Sigmoid colon (tissue), 7 donors: ENCODE results near the gene ZFAND6. TPM values are rescaled to one million over a fixed set of nuclear protein-coding genes. Genes with fewer than 3 reads are reported as not detected.
"Not testable (repeated sequence)": the region's sequence is repeated elsewhere in the genome, so short reads cannot be mapped to it uniquely, and the experiment has no call there.

Experiments
- DNase-seq: peaks from one replicate; pipeline ENCODE4 v3.0.0-alpha.2; 2019
- H3K27ac ChIP-seq, 4 donors: fragments of 200-600 bp; sonication (generic); one replicate each; pipeline ENCODE4 v1.5.1; 2016 to 2019; ENCODE audit warnings: mild to moderate bottlenecking in 1 of 4
- H3K27me3 ChIP-seq, 3 donors: fragments of 200-600 bp; sonication (generic); one replicate each; pipeline ENCODE4 v1.5.1; 2019; ENCODE audit warnings: mild to moderate bottlenecking in 1 of 3
- H3K36me3 ChIP-seq, 4 donors: fragments of 200-600 bp; sonication (generic); one replicate each; pipeline ENCODE4 v1.5.1; 2016 to 2019
- H3K4me1 ChIP-seq, 4 donors: fragments of 200-600 bp; sonication (generic); one replicate each; pipeline ENCODE4 v1.5.1; 2017 to 2019
- H3K4me3 ChIP-seq, 4 donors: fragments of 200-600 bp; sonication (generic); one replicate each; pipeline ENCODE4 v1.5.1; 2017 to 2019; ENCODE audit warnings: mild to moderate bottlenecking in 2 of 4, moderate library complexity in 1 of 4
- H3K9me3 ChIP-seq, 4 donors: fragments of 200-600 bp in 3 of 4; sonication (generic) in 3 of 4; one replicate each; pipeline versions ENCODE4 v1.5.1 to v1.6.1; 2013 to 2019
- CTCF ChIP-seq, 4 experiments: fragments of 450-650 bp in 3 of 4; fragments of 200-600 bp in 1 of 4; IDR thresholded peaks; one replicate each; pipeline ENCODE4 v1.5.1; 2016 to 2019; ENCODE audit warnings: antibody characterized with exemption in 4 of 4, mild to moderate bottlenecking in 3 of 4, moderate library complexity in 2 of 4
- EP300 ChIP-seq, 4 donors: sonication (generic); formaldehyde crosslinking; IDR thresholded peaks; one replicate each; pipeline ENCODE4 v1.6.1; 2017; ENCODE audit warnings: antibody characterized with exemption in 4 of 4
- POLR2A ChIP-seq, 2 donors: fragments of 450-650 bp; IDR thresholded peaks; one replicate each; pipeline ENCODE4 v1.6.1; 2016; ENCODE audit warnings: antibody characterized with exemption in 2 of 2, mild to moderate bottlenecking in 2 of 2, moderate library complexity in 2 of 2
- POLR2AphosphoS5 ChIP-seq, 4 donors: sonication (generic); formaldehyde crosslinking; IDR thresholded peaks; one replicate each; pipeline ENCODE4 v1.6.1; 2017; ENCODE audit warnings: antibody characterized with exemption in 4 of 4
- WGBS, 2 donors: extraction: QIAGEN DNeasy Blood & Tissue Kit; methylation state at CpG; one replicate each; pipeline ENCODE4 v1.1.7; 2013; 5-methylcytosine and 5-hydroxymethylcytosine counted together
- intact Hi-C: fragments of 100-400 bp; cut with DNase I; formaldehyde crosslinking; loops from one replicate; pipeline ENCODE4 v1.15.1; 2023
- polyA plus RNA-seq, 3 donors: library from polyadenylated mRNA; stranded (reverse); fragments of 200-250 nt; gene quantifications; one replicate each; pipeline ENCODE4 v1.2.3, GENCODE V29; 2013
- total RNA-seq, 4 donors: library from RNA; depleted of rRNA; stranded (reverse); fragments of >200 nt; gene quantifications; one replicate each; pipeline ENCODE4 v1.1.0, GENCODE V29; 2016
- donor health status: healthy with polysubstance abuse.
- donor health status: Bipolar disorder and iron deficiency.
- donor health status: healthy.

Gene ZFAND6
- total and polyA plus RNA-seq, 7 donors = 65.8 to 188 (median 138) TPM

GRCh38 chr15:80152896-80153876 lies 93.7 kb downstream of the ZFAND6 start, which contains the start of gene FAH:
TSS of gene FAH (plus strand) at chr15:80152999. CDS start at chr15:80153055, 56 bp downstream.
- TF ChIP-seq POLR2AphosphoS5 (IDR thresholded peaks at IDR 0.05) = peak in 3 of 4 donors; percentile 23 to 72 (median 49)
- TF ChIP-seq CTCF (IDR thresholded peaks at IDR 0.05) = no peak
- TF ChIP-seq POLR2A (IDR thresholded peaks at IDR 0.05) = no peak
- DNase-seq = no peak
- H3K36me3 ChIP-seq = peaks cover 0 to 4% (median 0%) of the 10 kb centered on the region in 4 donors
- peaks cover 0 to 19% (median 13%) of the 10 kb centered on the region in 4 donors for H3K4me1 ChIP-seq
- 1 to 2% methylated on average over 45 of the region's 45 CpGs for WGBS, 2 donors
- peak within 1 kb of the TSS; percentile 81 to 90 (median 86) for H3K27ac ChIP-seq
- intact Hi-C loops = loop anchor here (1.0 to 10.0 kb wide), 3 partner anchors 94 to 258 kb away; partner anchors contain the start of genes MTHFS and ZFAND6
- no peaks in the 10 kb centered on the region for H3K9me3 ChIP-seq
- H3K4me3 ChIP-seq = peak within 1 kb of the TSS; percentile 58 to 80 (median 74)
- no peaks in the 10 kb centered on the region for H3K27me3 ChIP-seq

- no peaks in the 10 kb centered on the region for H3K27me3 ChIP-seq
- peaks cover 0 to 11% (median 0%) of the 10 kb centered on the region in 4 donors for H3K36me3 ChIP-seq
- WGBS, 2 donors = 65 to 72% methylated on average over 4 of the region's 4 CpGs
- intact Hi-C loops = loop anchor here (5.0 to 10.0 kb wide), 2 partner anchors 232 to 259 kb away; partner anchors contain the start of gene MTHFS
- peaks cover 0 to 19% (median 13%) of the 10 kb centered on the region in 4 donors for H3K4me1 ChIP-seq
- H3K4me3 ChIP-seq = peak overlapping the region in 1 of 4 donors; percentile 75
- no peak for TF ChIP-seq CTCF (IDR thresholded peaks at IDR 0.05)
- TF ChIP-seq POLR2A (IDR thresholded peaks at IDR 0.05) = no peak
- TF ChIP-seq EP300 (IDR thresholded peaks at IDR 0.05) = no peak
- peak overlapping the region in 2 of 4 donors; percentile 85 to 90 for H3K27ac ChIP-seq
- no peak for DNase-seq
- no peaks in the 10 kb centered on the region for H3K9me3 ChIP-seq
These were observed 94.4 kb downstream of the ZFAND6 start for GRCh38 chr15:80153900-80154299.

- TF ChIP-seq CTCF (IDR thresholded peaks at IDR 0.05) (no peak), POLR2A (IDR thresholded peaks at IDR 0.05) (no peak), EP300 (IDR thresholded peaks at IDR 0.05) (no peak), POLR2AphosphoS5 (IDR thresholded peaks at IDR 0.05) (no peak)
- H3K4me1 ChIP-seq = peaks cover 0 to 19% (median 13%) of the 10 kb centered on the region in 4 donors
- no peak for DNase-seq
- no peaks in the 10 kb centered on the region for H3K9me3 ChIP-seq
- no peaks in the 10 kb centered on the region for H3K27me3 ChIP-seq
- intact Hi-C loops = loop anchor here (5.0 to 10.0 kb wide), 2 partner anchors 232 to 260 kb away; partner anchors contain the start of gene MTHFS
- peaks cover 0 to 11% (median 0%) of the 10 kb centered on the region in 4 donors for H3K36me3 ChIP-seq
- no peak overlapping the region for H3K27ac ChIP-seq
- no peak overlapping the region for H3K4me3 ChIP-seq
- 93 to 95% methylated on average over 6 of the region's 6 CpGs for WGBS, 2 donors
These were observed 94.9 kb downstream of the ZFAND6 start for GRCh38 chr15:80154336-80154735.

- Histone ChIP-seq H3K9me3 (no peaks in the 10 kb centered on the region), H3K4me3 (no peak overlapping the region), H3K27ac (peak overlapping the region in 1 of 4 donors; percentile 41), H3K4me1 (peaks cover 0 to 19% (median 13%) of the 10 kb centered on the region in 4 donors), H3K27me3 (no peaks in the 10 kb centered on the region), H3K36me3 (peaks cover 0 to 11% (median 0%) of the 10 kb centered on the region in 4 donors)
- 87 to 91% methylated on average over 5 of the region's 5 CpGs for WGBS, 2 donors
- TF ChIP-seq CTCF (IDR thresholded peaks at IDR 0.05) = no peak
- no peak for TF ChIP-seq POLR2AphosphoS5 (IDR thresholded peaks at IDR 0.05)
- no peak for TF ChIP-seq EP300 (IDR thresholded peaks at IDR 0.05)
- TF ChIP-seq POLR2A (IDR thresholded peaks at IDR 0.05) = no peak
- intact Hi-C loops = loop anchor here (10.0 kb wide), 1 partner anchor 260 kb away; the partner anchor contains the start of gene MTHFS
- no peak for DNase-seq
These were observed 95.5 kb downstream of the ZFAND6 start for GRCh38 chr15:80155001-80155377.

- intact Hi-C loops = loop anchor here (10.0 kb wide), 1 partner anchor 261 kb away; the partner anchor contains the start of gene MTHFS
- peaks cover 0 to 11% (median 0%) of the 10 kb centered on the region in 4 donors for H3K36me3 ChIP-seq
- DNase-seq = peak; percentile 69
These were observed 96.1 kb downstream of the ZFAND6 start for GRCh38 chr15:80155378-80156175.

More at GRCh38 chr15:80155378-80156175, 96.1 kb downstream of the ZFAND6 start:
- H3K4me1 ChIP-seq = peaks cover 0 to 19% (median 16%) of the 10 kb centered on the region in 4 donors
- not testable (repeated sequence) for H3K27me3 ChIP-seq, H3K9me3 ChIP-seq, H3K4me3 ChIP-seq
- 82 to 89% methylated on average over 16 of the region's 16 CpGs for WGBS, 2 donors
- H3K27ac ChIP-seq = peak overlapping the region in 1 of 4 donors; percentile 41
